HCT116 (cell line): ENCODE measurements around the gene NIPAL4. TPM values are rescaled to one million over a fixed set of nuclear protein-coding genes. Genes with fewer than 3 reads are reported as not detected.

Source experiments
- ATAC-seq: fragments of 200-7000 bp; cut with Tn5 transposase; 2 replicates; pipeline ENCODE4 v1.9.1; 2020; ENCODE audit warnings: mild to moderate bottlenecking, moderate library complexity
- BruUV-seq: library from RNA; stranded (reverse); fragments of 400-500 nt; replicated peaks from 2 replicates; lab custom pipeline; 2021; lab: Mats Ljungman, UMichigan
- CTCF ChIA-PET: fragments of 300-600 bp; sonication (Branson Sonifier 250); formaldehyde crosslinking; loops from one replicate; lab custom pipeline; 2021; ENCODE audit warnings: antibody characterized with exemption; lab: Charles Lee
- POLR2A ChIA-PET: fragments of 300-600, 350-600 bp; sonication (Branson Sonifier 250); formaldehyde crosslinking; loops from one replicate; lab custom pipeline; 2021; ENCODE audit warnings: antibody characterized with exemption; lab: Charles Lee
- RAD21 ChIA-PET, 2 experiments: fragments of 300-600 bp; sonication (Branson Sonifier 250); formaldehyde crosslinking; loops; one replicate each; lab custom pipeline; 2023; ENCODE audit warnings: low total read pairs in 2 of 2; ENCODE audit not compliant: uncharacterized antibody in 2 of 2, unreplicated experiment in 2 of 2, low non-redundant PET in 1 of 2; lab: Charles Lee
- DNase-seq: peaks from one replicate; pipeline ENCODE4 v3.0.0-alpha.2; 2010; ENCODE audit warnings: low read depth, low spot score
- H2AFZ ChIP-seq: fragments of 200-600 bp; shearing (Covaris generic), sonication (generic); 2 replicates; pipeline ENCODE4 v1.6.1; 2017; ENCODE audit warnings: low read depth, mixed run types, mixed read lengths, antibody characterized with exemption, low read length; ENCODE audit not compliant: poor library complexity, severe bottlenecking
- H3K27ac ChIP-seq: 2 replicates; pipeline ENCODE4 v1.5.1; 2012; ENCODE audit warnings: low read depth, low read length
- H3K27me3 ChIP-seq: fragments of 200-600 bp; sonication (generic); 2 replicates; pipeline ENCODE4 v1.6.1; 2016; ENCODE audit warnings: mixed run types, low read length, mixed read lengths; ENCODE audit not compliant: insufficient read depth
- H3K36me3 ChIP-seq, 2 experiments: fragments of 200-500 bp in 1 of 2; fragments of 200-600 bp in 1 of 2; sonication (Bioruptor generic) in 1 of 2; sonication (generic) in 1 of 2; 2 replicates each; pipeline versions ENCODE4 v1.5.1 to v1.6.1; 2014 to 2016; ENCODE audit warnings: low read length in 2 of 2, inconsistent platforms in 1 of 2, mixed read lengths in 1 of 2, mixed run types in 1 of 2; ENCODE audit not compliant: insufficient read depth in 2 of 2, control insufficient read depth in 1 of 2
- H3K4me1 ChIP-seq, 2 experiments: fragments of 200-600 bp in 1 of 2; sonication (generic) in 1 of 2; 2 replicates each; pipeline versions ENCODE4 v1.5.1 to v1.6.1; 2012 to 2017; ENCODE audit warnings: low read length in 2 of 2, inconsistent platforms in 1 of 2, mild to moderate bottlenecking in 1 of 2, mixed read lengths in 1 of 2, mixed run types in 1 of 2, moderate library complexity in 1 of 2; ENCODE audit not compliant: insufficient read depth in 2 of 2, control insufficient read depth in 1 of 2
- H3K4me2 ChIP-seq: fragments of 200-600 bp; sonication (generic); 2 replicates; pipeline ENCODE4 v1.6.1; 2017; ENCODE audit warnings: mixed run types, low read length, mixed read lengths
- H3K4me3 ChIP-seq, 2 experiments: fragments of 200-600 bp in 1 of 2; sonication (generic) in 1 of 2; replicated peaks in 1 of 2; 2 replicates each; pipeline ENCODE4 v1.5.1; 2011 to 2016; ENCODE audit warnings: low read length in 2 of 2, control low read depth in 1 of 2, low read depth in 1 of 2, mild to moderate bottlenecking in 1 of 2, mixed read lengths in 1 of 2, mixed run types in 1 of 2
- H3K79me2 ChIP-seq: fragments of 200-600 bp; sonication (generic); 2 replicates; pipeline ENCODE4 v1.6.1; 2017; ENCODE audit warnings: mild to moderate bottlenecking, mixed run types, low read length, moderate library complexity, mixed read lengths; ENCODE audit not compliant: insufficient read depth
- H3K9ac ChIP-seq: fragments of 200-600 bp; sonication (generic); 2 replicates; pipeline ENCODE4 v1.6.1; 2016; ENCODE audit warnings: low read length, mixed read lengths
- H3K9me2 ChIP-seq: fragments of 200-600 bp; sonication (generic), shearing (Covaris generic); 2 replicates; pipeline ENCODE4 v1.6.1; 2017; ENCODE audit warnings: mixed run types, mild to moderate bottlenecking, moderate library complexity; ENCODE audit not compliant: insufficient read depth
- H3K9me3 ChIP-seq, 2 experiments: fragments of 200-500 bp in 1 of 2; fragments of 200-600 bp in 1 of 2; sonication (Bioruptor generic) in 1 of 2; sonication (generic) in 1 of 2; 2 replicates each; pipeline ENCODE4 v1.6.1; 2014 to 2017; ENCODE audit warnings: low read length in 2 of 2, mixed read lengths in 2 of 2, inconsistent platforms in 1 of 2, low read depth in 1 of 2, mild to moderate bottlenecking in 1 of 2, mixed run types in 1 of 2, moderate library complexity in 1 of 2; ENCODE audit not compliant: control insufficient read depth in 1 of 2, insufficient read depth in 1 of 2
- H4K20me1 ChIP-seq: fragments of 200-600 bp; sonication (generic), shearing (Covaris generic); 2 replicates; pipeline ENCODE4 v1.6.1; 2017; ENCODE audit warnings: mixed run types, mild to moderate bottlenecking, moderate library complexity; ENCODE audit not compliant: insufficient read depth
- CBX3 ChIP-seq: IDR thresholded peaks from 2 replicates; pipeline ENCODE4 v1.6.1; 2012; ENCODE audit warnings: low read depth
- EZH2phosphoT487 ChIP-seq: fragments of 200-600 bp; IDR thresholded peaks from 2 replicates; pipeline ENCODE4 v1.6.1; 2018; ENCODE audit warnings: antibody characterized with exemption, borderline replicate concordance
- POLR2A ChIP-seq: IDR thresholded peaks from 2 replicates; pipeline ENCODE4 v1.7.0; 2011; ENCODE audit warnings: borderline replicate concordance; ENCODE audit not compliant: insufficient read depth, insufficient read length; ENCODE audit errors: extremely low read depth
- intact Hi-C: fragments of 100-400 bp; cut with micrococcal nuclease; formaldehyde crosslinking; loops from 2 replicates; pipeline ENCODE4 v1.10.0; 2022
- total RNA-seq: library from RNA; stranded (reverse); gene quantifications from one replicate; pipeline ENCODE4 v1.2.1, GENCODE V29; 2021; ENCODE audit not compliant: unreplicated experiment
- TF ChIP-seq, protein P1 (sequence below): IDR thresholded peaks from 2 replicates; pipeline ENCODE4 v1.6.1; 2012; ENCODE audit warnings: low read depth

The NIPAL4 gene
- total RNA-seq, 1 experiment from 2014 or later: 0.12 TPM

DNA sequence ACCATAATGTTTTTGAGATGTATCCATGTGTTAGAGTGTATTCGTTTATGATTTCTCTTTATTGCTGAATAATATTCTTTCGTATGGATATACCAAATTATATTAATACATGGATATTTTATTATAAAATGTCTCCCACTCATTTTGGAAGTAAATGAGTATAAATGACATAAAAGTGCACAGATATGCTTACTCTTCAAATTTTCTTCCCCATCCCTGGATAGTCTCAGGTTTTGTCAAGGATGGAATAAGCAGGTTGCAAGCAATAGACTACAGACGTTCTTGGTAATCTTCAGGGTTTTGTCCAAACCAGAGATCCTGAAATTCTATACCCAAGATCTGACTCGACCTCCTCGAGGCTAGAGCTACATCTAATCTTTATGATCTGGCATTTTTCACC lies 50.7 kb downstream of the NIPAL4 start:
- ATAC-seq (no peak), DNase-seq (no peak)
- H2AFZ ChIP-seq: no peak overlapping the region
- TF ChIP-seq, protein P1, sequence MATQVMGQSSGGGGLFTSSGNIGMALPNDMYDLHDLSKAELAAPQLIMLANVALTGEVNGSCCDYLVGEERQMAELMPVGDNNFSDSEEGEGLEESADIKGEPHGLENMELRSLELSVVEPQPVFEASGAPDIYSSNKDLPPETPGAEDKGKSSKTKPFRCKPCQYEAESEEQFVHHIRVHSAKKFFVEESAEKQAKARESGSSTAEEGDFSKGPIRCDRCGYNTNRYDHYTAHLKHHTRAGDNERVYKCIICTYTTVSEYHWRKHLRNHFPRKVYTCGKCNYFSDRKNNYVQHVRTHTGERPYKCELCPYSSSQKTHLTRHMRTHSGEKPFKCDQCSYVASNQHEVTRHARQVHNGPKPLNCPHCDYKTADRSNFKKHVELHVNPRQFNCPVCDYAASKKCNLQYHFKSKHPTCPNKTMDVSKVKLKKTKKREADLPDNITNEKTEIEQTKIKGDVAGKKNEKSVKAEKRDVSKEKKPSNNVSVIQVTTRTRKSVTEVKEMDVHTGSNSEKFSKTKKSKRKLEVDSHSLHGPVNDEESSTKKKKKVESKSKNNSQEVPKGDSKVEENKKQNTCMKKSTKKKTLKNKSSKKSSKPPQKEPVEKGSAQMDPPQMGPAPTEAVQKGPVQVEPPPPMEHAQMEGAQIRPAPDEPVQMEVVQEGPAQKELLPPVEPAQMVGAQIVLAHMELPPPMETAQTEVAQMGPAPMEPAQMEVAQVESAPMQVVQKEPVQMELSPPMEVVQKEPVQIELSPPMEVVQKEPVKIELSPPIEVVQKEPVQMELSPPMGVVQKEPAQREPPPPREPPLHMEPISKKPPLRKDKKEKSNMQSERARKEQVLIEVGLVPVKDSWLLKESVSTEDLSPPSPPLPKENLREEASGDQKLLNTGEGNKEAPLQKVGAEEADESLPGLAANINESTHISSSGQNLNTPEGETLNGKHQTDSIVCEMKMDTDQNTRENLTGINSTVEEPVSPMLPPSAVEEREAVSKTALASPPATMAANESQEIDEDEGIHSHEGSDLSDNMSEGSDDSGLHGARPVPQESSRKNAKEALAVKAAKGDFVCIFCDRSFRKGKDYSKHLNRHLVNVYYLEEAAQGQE: no peak
- TF ChIP-seq POLR2A (no peak), CBX3 (no peak), EZH2phosphoT487 (no peak)
- ChIA-PET POLR2A (no interaction called here), CTCF (no interaction called here), RAD21 (no interaction called here)
- H3K9me3 ChIP-seq: no peaks in the 10 kb centered on the region
- H3K79me2 ChIP-seq: no peaks in the 10 kb centered on the region; the same call in 1 of the 2 replicates
- peaks cover 12 to 47% of the 10 kb centered on the region in 2 experiments for H3K4me1 ChIP-seq
- no peak overlapping the region for H3K4me2 ChIP-seq
- no TSS peak for BruUV-seq
- no peaks in the 10 kb centered on the region for H3K9me2 ChIP-seq
- H3K4me3 ChIP-seq: no peak overlapping the region
- no peaks in the 10 kb centered on the region for H3K27me3 ChIP-seq
- no peak overlapping the region for H3K9ac ChIP-seq
- H3K27ac ChIP-seq: no peak overlapping the region
- no peaks in the 10 kb centered on the region for H4K20me1 ChIP-seq
- intact Hi-C loops: no loop called here
- peaks cover 2 to 10% of the 10 kb centered on the region in 2 experiments; a peak in 2 of 4 replicates for H3K36me3 ChIP-seq
